Heart right ventricle (tissue), 16 donors: ENCODE data around the gene CLEC19A. TPM values are rescaled to one million over a fixed set of nuclear protein-coding genes. Genes with fewer than 3 reads are reported as not detected.

ENCODE experiments used
- ATAC-seq, 8 donors: fragments of 200-7000 bp; cut with Tn5 transposase; one replicate each; pipeline ENCODE4 v1.9.1; 2020; ENCODE audit warnings: mild to moderate bottlenecking in 8 of 8, moderate library complexity in 8 of 8, moderate number of reproducible peaks in 1 of 8
- DNase-seq, 2 donors: peaks; one replicate each; pipeline ENCODE4 v3.0.0-alpha.2; 2020
- H3K27ac ChIP-seq, 10 donors: fragments of 200-600 bp; sonication (generic) in 2 of 10; one replicate each; pipeline versions ENCODE4 v1.5.0 to v1.8.0; 2020 to 2022; ENCODE audit warnings: mild to moderate bottlenecking in 3 of 10
- H3K27me3 ChIP-seq, 7 donors: fragments of 200-600 bp; one replicate each; pipeline ENCODE4 v1.8.0; 2021 to 2022; ENCODE audit warnings: mild to moderate bottlenecking in 2 of 7
- H3K36me3 ChIP-seq, 9 donors: fragments of 200-600 bp; sonication (generic) in 1 of 9; one replicate each; pipeline versions ENCODE4 v1.5.0 to v1.8.0; 2020 to 2022; ENCODE audit warnings: mild to moderate bottlenecking in 2 of 9
- H3K4me1 ChIP-seq, 9 donors: fragments of 200-600 bp; sonication (generic) in 1 of 9; one replicate each; pipeline versions ENCODE4 v1.5.0 to v1.8.0; 2020 to 2022; ENCODE audit warnings: mild to moderate bottlenecking in 4 of 9
- H3K4me3 ChIP-seq, 10 donors: fragments of 200-600 bp; sonication (generic) in 2 of 10; one replicate each; pipeline versions ENCODE4 v1.5.0 to v1.8.0; 2020 to 2022; ENCODE audit warnings: mild to moderate bottlenecking in 7 of 10, moderate library complexity in 2 of 10
- H3K9me3 ChIP-seq, 11 donors: fragments of 200-600 bp in 10 of 11; sonication (generic) in 2 of 11; one replicate each; pipeline versions ENCODE4 v1.5.0 to v1.8.0; 2013 to 2022; ENCODE audit warnings: mild to moderate bottlenecking in 2 of 11, control low read depth in 1 of 11, moderate library complexity in 1 of 11
- CTCF ChIP-seq, 9 donors: fragments of 200-600 bp; sonication (generic) in 2 of 9; IDR thresholded peaks; one replicate each; pipeline versions ENCODE4 v1.5.0 to v1.8.0; 2021 to 2022; ENCODE audit warnings: antibody characterized with exemption in 9 of 9, mild to moderate bottlenecking in 5 of 9, moderate library complexity in 1 of 9
- WGBS, 2 donors: extraction: QIAGEN DNeasy Blood & Tissue Kit; methylation state at CpG; one replicate each; pipeline ENCODE4 v1.1.7; 2013; ENCODE audit warnings: inconsistent platforms in 1 of 2; 5-methylcytosine and 5-hydroxymethylcytosine counted together
- intact Hi-C, 10 donors: fragments of 100-400 bp; cut with DNase I; formaldehyde crosslinking; loops; one replicate each; pipeline versions ENCODE4 v1.11.1 to v1.14.2; 2022
- long read RNA-seq, 3 donors: library from polyadenylated mRNA; unstranded; transcript quantifications; one replicate each; pipeline ENCODE4 v2.0.0, GENCODE V29; 2020 to 2021
- polyA plus RNA-seq, 2 donors: library from polyadenylated mRNA; stranded (reverse); fragments of 200-250 nt; gene quantifications; one replicate each; pipeline ENCODE4 v1.2.3, GENCODE V29; 2013
- total RNA-seq, 10 donors: library from RNA; stranded (reverse); fragmentation: NEBNext Ultra II Directional in 3 of 10; extraction: Animal tissue kit (Norgen Biotek cat#: 25700) in 3 of 10; gene quantifications; one replicate each; pipeline versions ENCODE4 v1.2.1 to v1.2.4, GENCODE V29; 2021 to 2023
- donor health status: Arrhythmogenic right ventricular cardiomyopathy.
- donor health status: ischemic (EF 13 %, LVEDD 7.1; RV severe dilation, severe dysfunction).
- donor health status: healthy with polysubstance abuse.
- donor health status: DM: no; HTN: yes; CAD: no.
- donor health status: DM: no; HTN: no; CAD: no.
- donor health status: ischemic (EF 25% LVEDD 6.9; RV normal size, moderate dysfunction).
- donor health status: ischemic (EF 25% LVEDD 5.7; RV mildly dilated, moderate dysfunction).
- donor health status: healthy.
- donor health status: DM: yes; HTN: yes; CAD: no.
- donor health status: Ischemic cardiomyopathy.
- donor health status: ischemic (EF 35%, LVEDD 5.7; RV mildly dilated, moderate dysfunction).
- donor health status: nonischemic (EF 11% LVEDD 7.7; RV severe dilation, severe dysfunction).
- donor health status: DM: yes; HTN: yes; CAD: no.
- donor health status: PGD.
- donor health status: ischemic (EF 29% LVEDD 5.4; RV normal size, mild dysfunction).
- donor health status: nonischemic (EF 23%, LVEDD 6.1; RV moderate dilation, normal function).

The CLEC19A gene
- total RNA-seq: not detected
- not detected for polyA plus RNA-seq
- long read RNA-seq, donor 1: 0 reads
- long read RNA-seq, donor 2: 0 reads
- long read RNA-seq, donor 3: 0 reads

DNA sequence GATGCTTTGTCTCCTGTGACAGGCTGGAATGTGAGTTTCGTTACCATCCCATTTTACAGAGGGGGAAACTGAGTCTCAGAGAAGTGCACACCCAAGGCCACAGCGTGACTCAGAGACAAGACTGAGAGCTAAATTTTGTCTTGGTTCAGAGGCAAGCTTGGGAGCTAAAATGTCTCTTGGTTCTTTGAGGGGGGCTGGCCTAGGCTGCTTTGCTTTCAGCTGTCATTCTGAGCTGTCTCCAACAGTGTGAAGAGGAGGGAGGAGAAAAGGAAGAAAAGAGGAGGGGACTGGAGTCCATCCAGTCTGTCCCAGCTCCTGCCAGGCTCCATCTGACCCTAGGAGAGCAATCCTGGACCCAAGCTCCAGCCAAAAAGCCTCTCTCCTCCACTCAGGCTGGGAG, at the start of gene CLEC19A:
CLEC19A (plus strand) TSS at position 301 of the 400 bp plus-strand sequence. CDS start 121 bp downstream, outside the sequence.
- 66 to 72% methylated on average over 2 of the region's 2 CpGs for WGBS, 2 donors

GRCh38 chr16:19235886-19236285, 49.6 kb upstream of the CLEC19A start:
- WGBS, 2 donors: 94 to 96% methylated on average over 4 of the region's 4 CpGs

More for the DNA sequence above, at the start of gene CLEC19A:
- Histone ChIP-seq H3K27ac (no peak within 1 kb of the TSS), H3K4me3 (no peak within 1 kb of the TSS), H3K4me1 (no peaks in the 10 kb centered on the region), H3K9me3 (no peaks in the 10 kb centered on the region), H3K36me3 (no peaks in the 10 kb centered on the region), H3K27me3 (peaks cover 0 to 18% (median 5%) of the 10 kb centered on the region in 7 donors)
- no peak for TF ChIP-seq CTCF (IDR thresholded peaks at IDR 0.05)
- intact Hi-C loops: no loop called here
- DNase-seq (no peak), ATAC-seq (no peak)

DNA sequence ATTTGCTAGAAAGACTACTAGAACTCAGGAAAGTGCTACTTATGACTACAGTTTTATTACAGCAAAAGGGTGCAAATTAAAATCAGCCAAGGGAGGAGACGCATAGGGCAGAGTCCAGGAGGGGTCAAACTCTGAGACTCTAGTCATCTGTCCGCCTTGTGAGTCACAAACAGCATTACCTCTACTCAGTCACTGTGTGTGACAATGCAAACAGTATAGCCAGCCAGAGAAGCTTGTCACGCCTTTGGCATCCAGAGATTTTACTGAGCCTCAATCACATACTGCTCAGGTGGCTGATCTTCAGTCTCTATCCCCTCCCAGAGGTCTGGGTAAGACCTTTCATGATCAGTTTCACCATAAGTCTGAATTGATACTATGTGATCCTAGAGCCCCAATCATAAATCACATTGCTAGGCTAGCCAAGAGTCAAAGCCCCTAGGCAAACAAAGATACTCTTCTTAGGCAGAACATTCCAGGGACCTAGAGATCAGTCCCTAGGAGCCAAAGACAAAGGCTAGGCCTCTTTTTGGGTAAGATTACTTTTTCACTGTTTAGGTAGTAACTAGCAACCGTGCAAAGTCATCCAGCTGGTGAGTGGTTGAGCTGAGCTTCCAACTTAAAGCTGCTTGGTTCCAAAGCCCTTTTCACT, 48.8 kb upstream of the CLEC19A start:
- Histone ChIP-seq H3K27me3 (no peaks in the 10 kb centered on the region), H3K9me3 (peaks cover 0 to 33% (median 16%) of the 10 kb centered on the region in 11 donors), H3K4me3 (no peak overlapping the region), H3K27ac (no peak overlapping the region), H3K36me3 (peaks cover 0 to 15% (median 0%) of the 10 kb centered on the region in 9 donors), H3K4me1 (no peaks in the 10 kb centered on the region)
- DNase-seq: no peak
- intact Hi-C loops: no loop called here
- ATAC-seq: no peak
- TF ChIP-seq CTCF (IDR thresholded peaks at IDR 0.05): no peak
- WGBS, 2 donors: 87% methylated on average over 4 of the region's 4 CpGs

More at GRCh38 chr16:19235886-19236285, 49.6 kb upstream of the CLEC19A start:
- intact Hi-C loops: no loop called here
- no peak for TF ChIP-seq CTCF (IDR thresholded peaks at IDR 0.05)
- no peak overlapping the region for H3K27ac ChIP-seq
- H3K4me1 ChIP-seq: no peaks in the 10 kb centered on the region
- H3K36me3 ChIP-seq: peaks cover 0 to 15% (median 0%) of the 10 kb centered on the region in 9 donors
- ATAC-seq (no peak), DNase-seq (no peak)
- no peak overlapping the region for H3K4me3 ChIP-seq
- peaks cover 0 to 33% (median 16%) of the 10 kb centered on the region in 11 donors for H3K9me3 ChIP-seq
- H3K27me3 ChIP-seq: no peaks in the 10 kb centered on the region

GRCh38 chr16:19238406-19238805, 47.1 kb upstream of the CLEC19A start:
- DNase-seq: no peak
- Histone ChIP-seq H3K36me3 (peaks cover 0 to 15% (median 0%) of the 10 kb centered on the region in 9 donors), H3K9me3 (peaks cover 0 to 33% (median 16%) of the 10 kb centered on the region in 11 donors), H3K27ac (no peak overlapping the region), H3K4me1 (no peaks in the 10 kb centered on the region), H3K27me3 (no peaks in the 10 kb centered on the region), H3K4me3 (no peak overlapping the region)
- intact Hi-C loops: no loop called here
- TF ChIP-seq CTCF (IDR thresholded peaks at IDR 0.05): no peak
- WGBS, 2 donors: 88 to 91% methylated on average over 4 of the region's 4 CpGs
- ATAC-seq: no peak
